GM12891 (cell line): ENCODE measurements around the gene ATP8A2.

ENCODE experiments used
- DNase-seq: peaks from one replicate; pipeline ENCODE4 v3.0.0; 2011; ENCODE audit warnings: low spot score; ENCODE audit not compliant: insufficient read length
- FAIRE-seq: peaks from 2 replicates; lab custom pipeline; 2011; peaks lifted over from hg19 to GRCh38; lab: Jason Lieb, UNC
- PAX5 ChIP-seq: IDR thresholded peaks from 2 replicates; pipeline ENCODE4 v1.6.1; 2011; ENCODE audit warnings: low read length, moderate library complexity, mild to moderate bottlenecking; ENCODE audit not compliant: insufficient read depth, severe bottlenecking
- POLR2A ChIP-seq: IDR thresholded peaks from 2 replicates; pipeline ENCODE4 v1.6.1; 2011; ENCODE audit warnings: low read depth, low read length, control low read depth
- POLR2AphosphoS5 ChIP-seq: IDR thresholded peaks from 2 replicates; pipeline ENCODE4 v1.6.1; 2011; ENCODE audit warnings: low read depth, low read length, control low read depth
- POU2F2 ChIP-seq: IDR thresholded peaks from 2 replicates; pipeline ENCODE4 v1.6.1; 2011; ENCODE audit warnings: low read depth, mild to moderate bottlenecking, control low read depth, low read length, moderate library complexity
- SPI1 ChIP-seq: IDR thresholded peaks from 2 replicates; pipeline ENCODE4 v1.6.1; 2011; ENCODE audit warnings: low read depth, low read length, control low read depth
- TAF1 ChIP-seq: IDR thresholded peaks from 2 replicates; pipeline ENCODE4 v1.6.1; 2011; ENCODE audit warnings: low read depth, low read length, control low read depth

Gene ATP8A2

DNA sequence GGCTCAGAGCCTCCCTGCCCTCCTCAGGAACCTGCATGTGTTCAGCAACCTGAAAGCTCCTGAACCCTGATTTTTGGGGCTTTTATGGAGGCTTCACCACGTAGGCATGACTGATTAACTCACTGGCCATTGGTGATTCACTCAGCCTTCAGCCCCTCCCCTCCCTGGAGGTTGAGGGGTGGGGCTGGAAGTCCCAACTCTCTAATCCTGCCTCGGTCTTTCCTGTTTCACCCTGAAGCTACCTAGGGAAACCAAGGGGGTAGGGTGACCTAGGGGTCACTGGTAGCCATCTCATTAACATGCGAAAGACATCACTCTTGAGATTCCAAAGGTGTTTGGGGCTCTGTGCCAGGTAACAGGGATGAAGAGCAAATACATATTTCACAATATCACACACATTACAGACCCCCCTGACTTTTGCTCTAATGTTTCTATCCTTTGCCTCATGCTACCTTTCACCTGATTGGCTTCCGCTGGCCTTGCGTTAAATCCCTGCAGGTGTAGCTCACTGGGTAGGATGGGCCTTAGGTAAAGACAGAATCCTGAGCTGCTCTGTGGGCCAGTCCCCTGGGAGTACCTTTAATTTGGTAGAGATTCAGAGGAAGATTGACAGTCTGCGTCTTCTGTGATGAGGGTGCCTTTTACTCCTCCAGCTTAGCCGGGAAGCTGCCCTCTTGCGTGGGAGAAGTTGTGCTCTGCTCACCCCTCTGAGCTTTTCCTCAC is 260.6 kb downstream of the ATP8A2 start:
- no peak for FAIRE-seq
- TF ChIP-seq POLR2AphosphoS5: no peak
- no peak for DNase-seq

DNA sequence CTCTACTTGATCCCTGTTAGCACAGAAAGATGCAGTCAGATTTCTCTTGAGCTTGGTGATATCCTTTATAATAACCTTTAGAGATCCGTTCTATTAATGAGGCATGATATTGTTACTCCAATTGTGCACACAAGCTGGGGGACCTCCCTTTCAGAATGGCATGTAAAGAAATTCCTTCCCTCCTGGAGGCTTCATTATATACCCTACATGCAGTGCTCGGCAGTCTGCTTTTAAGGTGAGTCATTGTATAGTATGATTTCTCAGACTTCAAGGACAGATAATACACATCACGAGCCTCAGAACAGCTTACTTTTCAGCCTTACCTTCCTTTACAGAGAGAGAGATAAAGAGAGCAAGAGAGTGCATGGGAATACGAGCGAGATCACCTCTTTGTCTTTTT is 261.3 kb downstream of the ATP8A2 start:
- no peak for FAIRE-seq
- no peak for DNase-seq
- no peak for TF ChIP-seq SPI1
- no peak for TF ChIP-seq TAF1
- TF ChIP-seq POLR2AphosphoS5: no peak
- TF ChIP-seq PAX5: no peak
- no peak for TF ChIP-seq POU2F2
- no peak for TF ChIP-seq POLR2A

DNA sequence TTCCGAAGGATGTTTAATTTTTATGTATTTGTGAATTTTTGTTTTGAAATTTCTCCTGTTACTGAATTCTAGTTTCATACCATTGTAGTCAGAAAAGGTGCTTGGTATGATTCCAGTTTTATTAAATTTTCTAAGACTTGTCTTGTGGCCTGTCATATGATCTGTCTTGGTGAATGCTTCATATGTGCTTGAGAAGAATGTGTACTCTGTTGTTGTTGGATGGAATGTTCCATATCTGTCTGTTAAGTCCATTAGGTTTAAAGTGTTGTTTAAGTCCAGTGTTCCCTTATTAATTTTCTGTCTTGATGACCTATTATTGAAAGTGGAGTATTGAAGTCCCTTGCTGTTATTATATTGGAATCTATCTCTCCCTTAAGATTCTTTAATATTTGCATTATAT is 273.9 kb downstream of the ATP8A2 start:
- no peak for TF ChIP-seq TAF1
- FAIRE-seq: no peak
- no peak for DNase-seq

DNA sequence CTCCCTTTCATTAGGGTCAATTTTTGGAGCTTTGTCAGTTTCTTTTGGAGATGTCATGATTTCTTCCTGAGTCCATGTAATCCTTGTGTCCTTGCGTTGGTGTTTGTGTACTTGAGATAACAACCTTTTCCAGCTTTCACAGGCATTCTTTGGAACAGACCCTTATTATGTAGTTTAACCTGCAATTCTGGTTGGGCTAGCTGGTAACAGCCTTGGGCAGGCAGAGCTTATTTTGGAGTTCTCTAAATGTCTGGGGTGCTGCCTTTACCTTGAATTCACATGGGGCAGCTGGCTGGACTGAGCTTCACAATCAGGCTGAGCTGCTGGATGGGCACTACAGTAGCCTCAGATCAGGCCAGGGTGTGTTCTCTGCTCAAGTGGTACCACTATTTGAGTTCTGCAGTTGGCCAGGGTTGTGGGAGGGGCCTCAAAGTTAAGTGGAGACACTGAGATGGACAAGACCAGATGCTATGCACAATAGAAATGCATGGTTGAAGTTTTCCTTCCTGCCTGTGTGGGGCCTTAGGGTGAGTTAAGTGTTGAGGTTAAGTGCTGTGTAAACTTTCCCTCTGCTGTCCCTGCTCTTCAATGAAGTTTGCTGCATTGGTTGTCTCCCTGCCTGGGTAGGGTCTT is 277.3 kb downstream of the ATP8A2 start:
- TF ChIP-seq TAF1: no peak
- no peak for TF ChIP-seq POLR2AphosphoS5
- no peak for TF ChIP-seq POLR2A
- TF ChIP-seq POU2F2: no peak
- no peak for TF ChIP-seq PAX5
- TF ChIP-seq SPI1: no peak
- FAIRE-seq (no peak), DNase-seq (no peak)

DNA sequence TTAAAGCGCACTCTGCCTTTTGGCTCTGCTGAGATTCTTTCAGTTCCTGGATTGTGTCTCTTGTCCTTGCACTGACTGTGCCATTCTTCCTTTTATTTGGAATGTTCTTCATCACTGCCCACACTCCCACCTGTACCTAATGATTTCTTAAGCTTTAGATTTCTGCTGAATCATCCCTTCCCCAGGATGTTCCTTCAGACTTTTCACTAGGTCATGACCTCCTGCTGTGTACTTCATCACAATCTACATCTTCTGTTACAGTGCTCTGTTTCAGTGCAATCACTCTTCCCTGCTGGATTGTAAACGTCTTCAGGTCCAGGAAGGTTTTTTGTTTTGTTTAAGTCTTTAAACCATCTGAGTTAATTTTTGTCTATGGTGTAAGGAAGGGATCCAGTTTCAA is 281.0 kb downstream of the ATP8A2 start:
- no peak for TF ChIP-seq POLR2A
- no peak for TF ChIP-seq POU2F2
- no peak for TF ChIP-seq POLR2AphosphoS5
- no peak for TF ChIP-seq SPI1
- no peak for TF ChIP-seq TAF1
- TF ChIP-seq PAX5: no peak
- FAIRE-seq (no peak), DNase-seq (no peak)

- no peak for TF ChIP-seq TAF1
- TF ChIP-seq SPI1: no peak
- no peak for TF ChIP-seq POLR2A
- no peak for TF ChIP-seq POLR2AphosphoS5
- TF ChIP-seq PAX5: no peak
- no peak for TF ChIP-seq POU2F2
- no peak for DNase-seq
- FAIRE-seq: no peak
Observed at GRCh38 chr13:25654322-25654721, 282.5 kb downstream of the ATP8A2 start.

GRCh38 chr13:25657157-25657556 is 285.4 kb downstream of the ATP8A2 start:
- DNase-seq (no peak), FAIRE-seq (no peak)
- TF ChIP-seq POLR2AphosphoS5 (no peak), POLR2A (no peak), POU2F2 (no peak), PAX5 (no peak), TAF1 (no peak), SPI1 (no peak)

- DNase-seq (no peak), FAIRE-seq (no peak)
- no peak for TF ChIP-seq SPI1
- TF ChIP-seq PAX5: no peak
- no peak for TF ChIP-seq TAF1
- TF ChIP-seq POLR2AphosphoS5: no peak
- no peak for TF ChIP-seq POU2F2
- no peak for TF ChIP-seq POLR2A
Observed at GRCh38 chr13:25659091-25659795, 287.5 kb downstream of the ATP8A2 start.

- TF ChIP-seq POLR2A: no peak
- no peak for TF ChIP-seq POLR2AphosphoS5
- TF ChIP-seq PAX5: no peak
- no peak for TF ChIP-seq TAF1
- no peak for TF ChIP-seq SPI1
- no peak for TF ChIP-seq POU2F2
- DNase-seq (no peak), FAIRE-seq (no peak)
Observed at GRCh38 chr13:25660996-25661395, 289.2 kb downstream of the ATP8A2 start.

GRCh38 chr13:25662516-25662915 is 290.7 kb downstream of the ATP8A2 start:
- no peak for TF ChIP-seq PAX5
- TF ChIP-seq POLR2AphosphoS5: no peak
- no peak for TF ChIP-seq POLR2A
- no peak for TF ChIP-seq TAF1
- no peak for TF ChIP-seq POU2F2
- TF ChIP-seq SPI1: no peak
- FAIRE-seq: no peak
- no peak for DNase-seq
